Mesenchymal stem cell (in vitro differentiated cells and primary cell): ENCODE data around the gene TBX3.

ENCODE experiments used
- DNase-seq: peaks from one replicate; pipeline ENCODE4 v3.0.0-alpha.2; 2013
- H2AFZ ChIP-seq: one replicate; pipeline ENCODE4 v1.6.1; 2013; ENCODE audit warnings: low read depth, mild to moderate bottlenecking, control low read depth, inconsistent platforms, low read length, moderate library complexity
- H2AK5ac ChIP-seq: 2 replicates; pipeline ENCODE4 v1.6.1; 2013; ENCODE audit warnings: low read length, moderate library complexity, mild to moderate bottlenecking, inconsistent platforms; ENCODE audit not compliant: severe bottlenecking
- H2BK120ac ChIP-seq: one replicate; pipeline ENCODE4 v1.6.1; 2013; ENCODE audit warnings: low read depth, mild to moderate bottlenecking, inconsistent platforms, low read length, moderate library complexity
- H2BK12ac ChIP-seq, 2 experiments: one replicate each; pipeline ENCODE4 v1.6.1; 2013; ENCODE audit warnings: inconsistent platforms in 2 of 2, low read length in 2 of 2, mild to moderate bottlenecking in 2 of 2, moderate library complexity in 2 of 2, control low read depth in 1 of 2
- H2BK15ac ChIP-seq: one replicate; pipeline ENCODE4 v1.6.1; 2013; ENCODE audit warnings: mild to moderate bottlenecking, low read depth, inconsistent platforms; ENCODE audit not compliant: poor library complexity, severe bottlenecking
- H2BK5ac ChIP-seq: 2 replicates; pipeline ENCODE4 v1.6.1; 2013; ENCODE audit warnings: low read depth, mild to moderate bottlenecking, low read length, control low read depth, inconsistent platforms; ENCODE audit not compliant: poor library complexity, severe bottlenecking
- H3K14ac ChIP-seq, 2 experiments: one replicate each; pipeline ENCODE4 v1.6.1; 2013; ENCODE audit warnings: inconsistent platforms in 2 of 2, low read length in 2 of 2, control low read depth in 1 of 2, mild to moderate bottlenecking in 1 of 2, moderate library complexity in 1 of 2
- H3K18ac ChIP-seq, 2 experiments: one replicate each; pipeline ENCODE4 v1.6.1; 2013; ENCODE audit warnings: inconsistent platforms in 2 of 2, low read length in 2 of 2, control low read depth in 1 of 2, low read depth in 1 of 2, mild to moderate bottlenecking in 1 of 2
- H3K23ac ChIP-seq, 2 experiments: one replicate each; pipeline ENCODE4 v1.6.1; 2013; ENCODE audit warnings: inconsistent platforms in 2 of 2, low read length in 2 of 2, mild to moderate bottlenecking in 2 of 2, moderate library complexity in 2 of 2, control low read depth in 1 of 2
- H3K27ac ChIP-seq: 2 replicates; pipeline ENCODE4 v1.5.1; 2013; ENCODE audit warnings: mild to moderate bottlenecking, moderate library complexity, low read length, control low read depth, inconsistent platforms; ENCODE audit not compliant: poor library complexity, severe bottlenecking
- H3K27me3 ChIP-seq, 2 experiments: 2 replicates each; pipeline versions ENCODE4 v1.6.1 to v1.7.0; 2013; ENCODE audit warnings: low read length in 2 of 2, mild to moderate bottlenecking in 2 of 2, moderate library complexity in 2 of 2, control low read depth in 1 of 2, inconsistent platforms in 1 of 2; ENCODE audit not compliant: control insufficient read depth in 1 of 2, insufficient read depth in 1 of 2
- H3K36me3 ChIP-seq, 2 experiments: 2 replicates each; pipeline versions ENCODE4 v1.6.1 to v1.7.0; 2013; ENCODE audit warnings: low read length in 2 of 2, control low read depth in 1 of 2, inconsistent platforms in 1 of 2, low read depth in 1 of 2, mild to moderate bottlenecking in 1 of 2; ENCODE audit not compliant: insufficient read depth in 2 of 2, control insufficient read depth in 1 of 2
- H3K4ac ChIP-seq, 2 experiments: one replicate each; pipeline ENCODE4 v1.6.1; 2013; ENCODE audit warnings: inconsistent platforms in 2 of 2, low read length in 2 of 2, mild to moderate bottlenecking in 2 of 2, moderate library complexity in 2 of 2, control low read depth in 1 of 2, low read depth in 1 of 2
- H3K4me1 ChIP-seq: 2 replicates; pipeline ENCODE4 v1.6.1; 2013; ENCODE audit warnings: low read depth, low read length, control low read depth; ENCODE audit not compliant: control insufficient read depth, insufficient read depth
- H3K4me2 ChIP-seq: 2 replicates; pipeline ENCODE4 v1.6.1; 2013; ENCODE audit warnings: low read length, mild to moderate bottlenecking, inconsistent platforms; ENCODE audit not compliant: poor library complexity, severe bottlenecking
- H3K4me3 ChIP-seq, 2 experiments: 2 replicates each; pipeline versions ENCODE4 v1.5.1 to v1.7.0; 2013; ENCODE audit warnings: low read length in 2 of 2, mild to moderate bottlenecking in 2 of 2, control low read depth in 1 of 2, low read depth in 1 of 2; ENCODE audit not compliant: insufficient read depth in 1 of 2
- H3K79me1 ChIP-seq: replicated peaks from 2 replicates; pipeline ENCODE4 v1.6.1; 2013; ENCODE audit warnings: mild to moderate bottlenecking, control low read depth, low read length, inconsistent platforms; ENCODE audit not compliant: poor library complexity, severe bottlenecking
- H3K9ac ChIP-seq: 2 replicates; pipeline ENCODE4 v1.7.0; 2013; ENCODE audit warnings: mild to moderate bottlenecking, low read length, moderate library complexity
- H3K9me3 ChIP-seq: 2 replicates; pipeline ENCODE4 v1.7.0; 2013; ENCODE audit warnings: mild to moderate bottlenecking, low read length; ENCODE audit not compliant: control insufficient read depth
- H4K8ac ChIP-seq: one replicate; pipeline ENCODE4 v1.6.1; 2013; ENCODE audit warnings: inconsistent platforms, mild to moderate bottlenecking, low read length, moderate library complexity
- H4K91ac ChIP-seq: one replicate; pipeline ENCODE4 v1.6.1; 2013; ENCODE audit warnings: mild to moderate bottlenecking, low read length, inconsistent platforms
- WGBS: methylation state at CpG from one replicate; pipeline ENCODE4 v1.1.7; 2013; ENCODE audit warnings: mixed read lengths; 5-methylcytosine and 5-hydroxymethylcytosine counted together

Gene TBX3

GRCh38 chr12:114669401-114670290 lies 14.3 kb downstream of the TBX3 start:
- Histone ChIP-seq H2AFZ (peak overlapping the region; percentile 70), H3K4me1 (peaks cover 20% of the 10 kb centered on the region), H3K36me3 (peaks cover 0 to 39% of the 10 kb centered on the region in 2 experiments), H3K4me2 (no peak overlapping the region), H3K27me3 (peaks cover 0 to 82% of the 10 kb centered on the region in 2 experiments), H2BK15ac (no peak overlapping the region), H2BK5ac (no peak overlapping the region), H4K91ac (peak overlapping the region; percentile 92), H3K4me3 (peak overlapping the region in 1 of 2 experiments; percentile 69), H2AK5ac (no peak overlapping the region), H2BK12ac (peak overlapping the region; percentile 52 to 77), H4K8ac (peak overlapping the region; percentile 92), H2BK120ac (peak overlapping the region; percentile 97), H3K27ac (no peak overlapping the region), H3K23ac (no peak overlapping the region), H3K14ac (peak overlapping the region in 1 of 2 experiments; percentile 46), H3K4ac (peak overlapping the region; percentile 67 to 95), H3K18ac (peak overlapping the region; percentile 23 to 84), H3K9ac (peak overlapping the region; percentile 84), H3K9me3 (no peaks in the 10 kb centered on the region), H3K79me1 (no peaks in the 10 kb centered on the region)
- DNase-seq = peak; percentile 91
- WGBS = 2% methylated on average over 30 of the region's 33 CpGs

- H3K4me1 ChIP-seq = peaks cover 20% of the 10 kb centered on the region
- peak overlapping the region in 1 of 2 experiments; percentile 82 for H3K4me3 ChIP-seq
- H3K27ac ChIP-seq = no peak overlapping the region
- peak overlapping the region; percentile 97 for H2BK120ac ChIP-seq
- H2AK5ac ChIP-seq = no peak overlapping the region
- peaks cover 0 to 90% of the 10 kb centered on the region in 2 experiments for H3K27me3 ChIP-seq
- H2AFZ ChIP-seq = no peak overlapping the region
- H4K8ac ChIP-seq = peak overlapping the region; percentile 92
- peak overlapping the region; percentile 80 for H2BK15ac ChIP-seq
- H3K9ac ChIP-seq = peak overlapping the region; percentile 87
- no peak overlapping the region for H3K4me2 ChIP-seq
- peak overlapping the region; percentile 40 to 92 for H3K18ac ChIP-seq
- peak overlapping the region; percentile 77 to 89 for H2BK12ac ChIP-seq
- H3K79me1 ChIP-seq = no peaks in the 10 kb centered on the region
- no peak overlapping the region for H3K23ac ChIP-seq
- DNase-seq = no peak
- WGBS = 0% methylated on average over 3 of the region's 20 CpGs
- H3K14ac ChIP-seq = no peak overlapping the region
- H2BK5ac ChIP-seq = no peak overlapping the region
- peaks cover 0 to 34% of the 10 kb centered on the region in 2 experiments for H3K36me3 ChIP-seq
- H4K91ac ChIP-seq = peak overlapping the region; percentile 92
- no peaks in the 10 kb centered on the region for H3K9me3 ChIP-seq
- H3K4ac ChIP-seq = peak overlapping the region in 1 of 2 experiments; percentile 67
Observed at GRCh38 chr12:114668886-114669288, 15.1 kb downstream of the TBX3 start.

- peak overlapping the region in 1 of 2 experiments; percentile 63 for H2BK12ac ChIP-seq
- no peaks in the 10 kb centered on the region for H3K9me3 ChIP-seq
- no peak overlapping the region for H2AFZ ChIP-seq
- peak overlapping the region; percentile 87 for H3K9ac ChIP-seq
- peak; percentile 86 for DNase-seq
- peaks cover 0 to 94% of the 10 kb centered on the region in 2 experiments for H3K27me3 ChIP-seq
- peak overlapping the region in 1 of 2 experiments; percentile 55 for H3K14ac ChIP-seq
- H3K4me2 ChIP-seq = peak overlapping the region; percentile 57
- H3K79me1 ChIP-seq = no peaks in the 10 kb centered on the region
- H3K27ac ChIP-seq = no peak overlapping the region
- no peak overlapping the region for H4K91ac ChIP-seq
- WGBS = under 1% methylated on average over 39 of the region's 46 CpGs
- peak overlapping the region; percentile 62 to 82 for H3K18ac ChIP-seq
- H2BK120ac ChIP-seq = peak overlapping the region; percentile 97
- H3K4ac ChIP-seq = peak overlapping the region in 1 of 2 experiments; percentile 2
- H3K23ac ChIP-seq = no peak overlapping the region
- no peak overlapping the region for H2BK5ac ChIP-seq
- H4K8ac ChIP-seq = no peak overlapping the region
- H3K4me3 ChIP-seq = peak overlapping the region in 1 of 2 experiments; percentile 82
- H2BK15ac ChIP-seq = peak overlapping the region; percentile 80
- no peak overlapping the region for H2AK5ac ChIP-seq
- H3K4me1 ChIP-seq = peaks cover 20% of the 10 kb centered on the region
- H3K36me3 ChIP-seq = peaks cover 0 to 29% of the 10 kb centered on the region in 2 experiments
Observed at GRCh38 chr12:114668151-114668885, 15.7 kb downstream of the TBX3 start.
